SK-N-SH treated with all-trans-retinoic acid at 6 μM for 48 hours (cell line): ENCODE measurements around the gene PWWP2B.

Experiments used
- ATAC-seq: fragments of 200-7000 bp; cut with Tn5 transposase; 3 replicates; pipeline ENCODE4 v1.9.1; 2020; ENCODE audit warnings: mild to moderate bottlenecking, moderate library complexity
- ARNTL ChIP-seq: fragments of 450-650 bp; formaldehyde crosslinking; IDR thresholded peaks from 2 replicates; pipeline ENCODE4 v1.5.0; 2020; ENCODE audit warnings: low read depth, mild to moderate bottlenecking, moderate library complexity, borderline replicate concordance
- CREB5 ChIP-seq: fragments of 250-450 bp; sonication (Bioruptor Pico); IDR thresholded peaks from 2 replicates; pipeline ENCODE4 v1.5.1; 2020; ENCODE audit warnings: low read depth, mild to moderate bottlenecking, moderate library complexity
- CSDC2 ChIP-seq: fragments of 250-450 bp; sonication (Bioruptor Pico); IDR thresholded peaks from 2 replicates; pipeline ENCODE4 v1.5.0; 2020; ENCODE audit warnings: mild to moderate bottlenecking, moderate library complexity
- CSRNP3 ChIP-seq: fragments of 250-450 bp; sonication (Bioruptor Pico); IDR thresholded peaks from 2 replicates; pipeline ENCODE4 v1.5.1; 2021; ENCODE audit warnings: mild to moderate bottlenecking, moderate library complexity
- ESRRG ChIP-seq: fragments of 250-450 bp; sonication (Bioruptor Pico); IDR thresholded peaks from 2 replicates; pipeline ENCODE4 v1.6.1; 2021; ENCODE audit warnings: mild to moderate bottlenecking
- GLIS3 ChIP-seq: fragments of 250-450 bp; sonication (Bioruptor Pico); IDR thresholded peaks from 2 replicates; pipeline ENCODE4 v1.5.0; 2020; ENCODE audit warnings: mild to moderate bottlenecking, moderate library complexity
- ISL1 ChIP-seq: fragments of 250-450 bp; sonication (Bioruptor Pico); IDR thresholded peaks from 2 replicates; pipeline ENCODE4 v2.1.2; 2022; ENCODE audit warnings: mild to moderate bottlenecking, moderate library complexity
- OSR1 ChIP-seq: fragments of 250-450 bp; sonication (Bioruptor Pico); IDR thresholded peaks from 2 replicates; pipeline ENCODE4 v1.8.0; 2022; ENCODE audit warnings: moderate library complexity, mild to moderate bottlenecking, inconsistent platforms
- PATZ1 ChIP-seq: fragments of 250-450 bp; sonication (Bioruptor Pico); IDR thresholded peaks from 2 replicates; pipeline ENCODE4 v1.8.0; 2020; ENCODE audit warnings: mild to moderate bottlenecking, moderate library complexity, borderline replicate concordance
- POU6F1 ChIP-seq: fragments of 250-450 bp; sonication (Bioruptor Pico); IDR thresholded peaks from 2 replicates; pipeline ENCODE4 v1.8.0; 2021; ENCODE audit warnings: low read depth, mild to moderate bottlenecking, moderate library complexity, borderline replicate concordance
- PPARA ChIP-seq: fragments of 250-450 bp; sonication (Bioruptor Pico); IDR thresholded peaks from 2 replicates; pipeline ENCODE4 v1.5.0; 2020; ENCODE audit warnings: mild to moderate bottlenecking, borderline replicate concordance
- RARB ChIP-seq: fragments of 250-450 bp; sonication (Bioruptor Pico); IDR thresholded peaks from 2 replicates; pipeline ENCODE4 v1.8.0; 2021; ENCODE audit warnings: mild to moderate bottlenecking, moderate library complexity
- SNAI2 ChIP-seq: fragments of 250-450 bp; sonication (Bioruptor Pico); IDR thresholded peaks from 2 replicates; pipeline ENCODE4 v1.5.0; 2020; ENCODE audit warnings: mild to moderate bottlenecking, moderate library complexity
- TCF4 ChIP-seq: fragments of 250-450 bp; sonication (Bioruptor Pico); IDR thresholded peaks from 2 replicates; pipeline ENCODE4 v1.8.0; 2021; ENCODE audit warnings: mild to moderate bottlenecking, moderate library complexity, borderline replicate concordance
- TOX ChIP-seq: fragments of 250-450 bp; sonication (Bioruptor Pico); IDR thresholded peaks from 2 replicates; pipeline ENCODE4 v1.8.0; 2021; ENCODE audit warnings: mild to moderate bottlenecking, moderate library complexity, borderline replicate concordance
- TSHZ2 ChIP-seq: fragments of 250-450 bp; sonication (Bioruptor Pico); IDR thresholded peaks from 2 replicates; pipeline ENCODE4 v1.5.0; 2020; ENCODE audit warnings: mild to moderate bottlenecking, moderate library complexity
- ZC3H10 ChIP-seq: fragments of 250-450 bp; sonication (Bioruptor Pico); IDR thresholded peaks from 2 replicates; pipeline ENCODE4 v1.5.1; 2021; ENCODE audit warnings: mild to moderate bottlenecking, moderate library complexity
- ZFP3 ChIP-seq: fragments of 250-450 bp; sonication (Bioruptor Pico); IDR thresholded peaks from 2 replicates; pipeline ENCODE4 v1.5.0; 2020; ENCODE audit warnings: mild to moderate bottlenecking, moderate library complexity
- ZFP30 ChIP-seq: fragments of 450-650 bp; formaldehyde crosslinking; IDR thresholded peaks from 2 replicates; pipeline ENCODE4 v1.5.0; 2022; ENCODE audit warnings: mild to moderate bottlenecking, moderate library complexity
- ZNF565 ChIP-seq: fragments of 450-650 bp; formaldehyde crosslinking; conservative IDR thresholded peaks from 2 replicates; pipeline ENCODE4 v1.5.0; 2020; ENCODE audit warnings: low read depth, mild to moderate bottlenecking, moderate library complexity
- ZNF70 ChIP-seq: fragments of 450-650 bp; formaldehyde crosslinking; IDR thresholded peaks from 2 replicates; pipeline ENCODE4 v1.5.0; 2020; ENCODE audit warnings: mild to moderate bottlenecking, moderate library complexity
- ZNF8 ChIP-seq: fragments of 450-650 bp; formaldehyde crosslinking; IDR thresholded peaks from 2 replicates; pipeline ENCODE4 v1.5.0; 2020; ENCODE audit warnings: mild to moderate bottlenecking, moderate library complexity

Gene PWWP2B

GRCh38 chr10:132410056-132410778 is 13.2 kb downstream of the PWWP2B start (continued):
- TF ChIP-seq CSRNP3 = no peak
- TF ChIP-seq, all 23 proteins: peak for 0

- ATAC-seq = no peak
- no peak for TF ChIP-seq OSR1
- TF ChIP-seq CREB5 = no peak
- no peak for TF ChIP-seq ZNF565 (CRISPR knock-in tag)
- no peak for TF ChIP-seq CSDC2 (CRISPR knock-in tag)
- no peak for TF ChIP-seq TOX (CRISPR knock-in tag)
- no peak for TF ChIP-seq POU6F1 (CRISPR knock-in tag)
- no peak for TF ChIP-seq TSHZ2
- TF ChIP-seq ZNF8 (CRISPR knock-in tag) = no peak
- no peak for TF ChIP-seq TCF4 (CRISPR knock-in tag)
- no peak for TF ChIP-seq GLIS3 (CRISPR knock-in tag)
- no peak for TF ChIP-seq RARB
- TF ChIP-seq ISL1 (CRISPR knock-in tag) = no peak
- TF ChIP-seq SNAI2 = no peak
- no peak for TF ChIP-seq ARNTL (CRISPR knock-in tag)
- TF ChIP-seq ZFP30 (CRISPR knock-in tag) = no peak
- TF ChIP-seq ZNF70 (CRISPR knock-in tag) = no peak
- TF ChIP-seq PATZ1 (CRISPR knock-in tag) = no peak
These were observed 14.0 kb downstream of the PWWP2B start for GRCh38 chr10:132410779-132411532.

- ATAC-seq = no peak; the same call in 2 of the 3 replicates
- TF ChIP-seq PPARA (no peak), ZC3H10 (no peak), GLIS3 (CRISPR knock-in tag) (no peak), POU6F1 (CRISPR knock-in tag) (no peak), TSHZ2 (no peak), ESRRG (CRISPR knock-in tag) (no peak), OSR1 (no peak), ZFP3 (CRISPR knock-in tag) (no peak), TCF4 (CRISPR knock-in tag) (no peak)
These were observed 14.7 kb downstream of the PWWP2B start for GRCh38 chr10:132411561-132412253.
